ENCODE data around the gene FOXJ2. TPM values are rescaled to one million over a fixed set of nuclear protein-coding genes. Genes with fewer than 3 reads are reported as not detected.
A peak's percentile ranks its signal among the peaks of the same experiment; 100 is the strongest.

Gene FOXJ2
- total RNA-seq, 1 experiment from 2014 or later = 30.3 TPM

DNA sequence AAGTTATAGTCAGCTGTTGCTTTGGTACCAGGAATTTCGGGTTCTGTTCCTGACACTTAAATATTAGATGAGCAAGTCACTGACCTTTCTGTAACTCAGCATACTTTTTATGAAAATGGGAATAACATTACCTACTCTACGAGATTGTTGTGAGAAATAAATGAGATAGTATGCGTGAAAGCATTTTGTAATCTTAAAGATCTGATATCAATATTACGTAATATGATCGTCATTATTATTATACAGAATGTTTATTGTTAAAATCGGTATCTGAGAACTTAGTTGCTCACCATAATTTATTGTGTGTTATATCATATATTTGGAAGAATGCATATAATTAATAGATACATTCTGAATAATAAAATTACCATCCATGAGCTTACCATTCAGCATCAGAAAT, 43.4 kb downstream of the FOXJ2 start:
- H3K79me2 ChIP-seq (ENCODE audit: low read depth) = peaks cover 2% of the 10 kb centered on the region; the same call in 1 of the 2 replicates
- no peak overlapping the region for H2AFZ ChIP-seq
- no peak overlapping the region for H3K4me2 ChIP-seq
- peaks cover 35% of the 10 kb centered on the region for H3K4me1 ChIP-seq (replicated peaks; ENCODE audit: insufficient read depth)
- H3K9me2 ChIP-seq (ENCODE audit: insufficient read depth) = 0 out of 2 replicates have a peak, but pooled peaks cover 7% of the 10 kb centered on the region
- intact Hi-C loops (cut with micrococcal nuclease; ENCODE audit: unreplicated experiment) = no loop called here
- TF ChIP-seq EZH2 (IDR thresholded peaks at IDR 0.05; ENCODE audit: low read depth) = no peak
- TF ChIP-seq, protein P1, sequence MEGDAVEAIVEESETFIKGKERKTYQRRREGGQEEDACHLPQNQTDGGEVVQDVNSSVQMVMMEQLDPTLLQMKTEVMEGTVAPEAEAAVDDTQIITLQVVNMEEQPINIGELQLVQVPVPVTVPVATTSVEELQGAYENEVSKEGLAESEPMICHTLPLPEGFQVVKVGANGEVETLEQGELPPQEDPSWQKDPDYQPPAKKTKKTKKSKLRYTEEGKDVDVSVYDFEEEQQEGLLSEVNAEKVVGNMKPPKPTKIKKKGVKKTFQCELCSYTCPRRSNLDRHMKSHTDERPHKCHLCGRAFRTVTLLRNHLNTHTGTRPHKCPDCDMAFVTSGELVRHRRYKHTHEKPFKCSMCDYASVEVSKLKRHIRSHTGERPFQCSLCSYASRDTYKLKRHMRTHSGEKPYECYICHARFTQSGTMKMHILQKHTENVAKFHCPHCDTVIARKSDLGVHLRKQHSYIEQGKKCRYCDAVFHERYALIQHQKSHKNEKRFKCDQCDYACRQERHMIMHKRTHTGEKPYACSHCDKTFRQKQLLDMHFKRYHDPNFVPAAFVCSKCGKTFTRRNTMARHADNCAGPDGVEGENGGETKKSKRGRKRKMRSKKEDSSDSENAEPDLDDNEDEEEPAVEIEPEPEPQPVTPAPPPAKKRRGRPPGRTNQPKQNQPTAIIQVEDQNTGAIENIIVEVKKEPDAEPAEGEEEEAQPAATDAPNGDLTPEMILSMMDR (conservative IDR thresholded peaks at IDR 0.05) = no peak
- H3F3A ChIP-seq (ENCODE audit: insufficient read depth, low read depth) = peaks cover 13% of the 10 kb centered on the region; the same call in 1 of the 2 replicates
- POLR2A ChIA-PET (ENCODE audit: unreplicated experiment) = no interaction called here
- H3K27me3 ChIP-seq (ENCODE audit: insufficient read depth, low read depth) = no peaks in the 10 kb centered on the region
- no peak overlapping the region for H3K27ac ChIP-seq
- H3K36me3 ChIP-seq (ENCODE audit: low read depth) = no peaks in the 10 kb centered on the region
- no peak for DNase-seq
- H3K4me3 ChIP-seq = no peak overlapping the region
- no peaks in the 10 kb centered on the region for H4K20me1 ChIP-seq (ENCODE audit: insufficient read depth)
- no TSS peak for BruUV-seq (replicated peaks)
- CTCF ChIA-PET = interaction anchor here (0.6 kb wide), 1 partner anchor 11 kb away, joined by 9 read pairs; no protein-coding TSS in a partner anchor
- no peaks in the 10 kb centered on the region for H3K9me3 ChIP-seq (ENCODE audit: insufficient read depth, low read depth)

DNA sequence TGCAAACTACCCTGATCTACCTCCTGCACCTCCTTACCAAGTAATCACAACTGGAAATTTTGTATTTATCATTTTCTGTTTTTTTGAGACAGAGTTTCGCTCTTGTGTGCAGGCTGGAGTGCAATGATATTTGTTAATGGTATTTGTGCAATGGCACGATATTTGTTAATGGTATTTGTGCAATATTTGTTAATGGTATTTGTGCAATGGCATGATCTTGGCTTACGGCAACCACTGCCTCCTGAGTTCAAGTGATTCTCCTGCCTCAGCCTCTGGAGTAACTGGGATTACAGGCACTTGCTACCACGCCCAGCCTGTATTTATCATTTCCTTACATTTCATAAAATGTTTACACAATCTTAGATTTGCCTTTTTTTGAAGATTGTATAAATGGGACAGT, 43.9 kb downstream of the FOXJ2 start:
- Histone ChIP-seq H3K4me1 (replicated peaks; ENCODE audit: insufficient read depth) (peaks cover 36% of the 10 kb centered on the region), H3K9me2 (ENCODE audit: insufficient read depth) (0 out of 2 replicates have a peak, but pooled peaks cover 7% of the 10 kb centered on the region), H3K79me2 (ENCODE audit: low read depth) (peaks cover 6% of the 10 kb centered on the region; the same call in 1 of the 2 replicates), H3K4me2 (no peak overlapping the region), H3K36me3 (ENCODE audit: low read depth) (no peaks in the 10 kb centered on the region), H3K9me3 (ENCODE audit: insufficient read depth, low read depth) (no peaks in the 10 kb centered on the region), H2AFZ (no peak overlapping the region), H4K20me1 (ENCODE audit: insufficient read depth) (no peaks in the 10 kb centered on the region), H3K4me3 (no peak overlapping the region), H3F3A (ENCODE audit: insufficient read depth, low read depth) (peaks cover 17% of the 10 kb centered on the region; the same call in 1 of the 2 replicates), H3K27me3 (ENCODE audit: insufficient read depth, low read depth) (no peaks in the 10 kb centered on the region), H3K27ac (no peak overlapping the region)
- intact Hi-C loops (cut with micrococcal nuclease; ENCODE audit: unreplicated experiment) = no loop called here
- POLR2A ChIA-PET (ENCODE audit: unreplicated experiment) = interaction anchor here (0.6 kb wide), 1 partner anchor 186 kb away, joined by 3 read pairs; no protein-coding TSS in a partner anchor
- no peak for TF ChIP-seq EZH2 (IDR thresholded peaks at IDR 0.05; ENCODE audit: low read depth)
- TF ChIP-seq, protein P1 (conservative IDR thresholded peaks at IDR 0.05) = no peak
- BruUV-seq (replicated peaks) = no TSS peak
- CTCF ChIA-PET = interaction anchor here (0.6 to 1.9 kb wide), 2 partner anchors 11 to 30 kb away, joined by 9 to 13 read pairs; no protein-coding TSS in a partner anchor
- DNase-seq = no peak

DNA sequence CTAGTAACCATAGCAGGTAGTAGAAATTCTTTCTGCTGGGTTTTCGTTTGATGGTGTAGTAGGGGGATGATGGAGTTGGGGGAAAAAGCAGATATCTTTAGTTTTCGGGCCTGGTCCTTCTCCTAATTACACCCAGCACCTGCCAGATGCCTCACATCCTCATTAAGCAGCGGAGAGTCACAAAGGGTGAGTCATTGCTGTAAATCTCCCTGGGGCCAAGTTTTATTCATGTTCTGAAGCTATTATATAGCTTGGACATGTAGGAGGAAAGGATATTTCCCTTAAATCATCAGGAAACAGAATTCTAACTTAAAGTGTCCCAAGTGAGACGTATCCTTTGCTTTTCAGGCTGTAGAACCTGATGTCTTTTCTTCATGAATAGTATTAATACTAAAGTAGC, 44.7 kb downstream of the FOXJ2 start:
- ChIA-PET POLR2A (ENCODE audit: unreplicated experiment) (interaction anchor here (0.6 to 0.7 kb wide), 4 partner anchors 31 to 398 kb away, joined by 3 to 8 read pairs (median 4); no protein-coding TSS in a partner anchor), CTCF (interaction anchor here (0.6 to 1.9 kb wide), 4 partner anchors 31 to 191 kb away, joined by 4 to 13 read pairs (median 6); no protein-coding TSS in a partner anchor)
- no peak overlapping the region for H3K4me3 ChIP-seq
- no peaks in the 10 kb centered on the region for H4K20me1 ChIP-seq (ENCODE audit: insufficient read depth)
- peaks cover 26% of the 10 kb centered on the region; the same call in 1 of the 2 replicates for H3F3A ChIP-seq (ENCODE audit: insufficient read depth, low read depth)
- H3K4me1 ChIP-seq (replicated peaks; ENCODE audit: insufficient read depth) = peaks cover 36% of the 10 kb centered on the region
- no peak for TF ChIP-seq EZH2 (IDR thresholded peaks at IDR 0.05; ENCODE audit: low read depth)
- TF ChIP-seq, protein P1 (conservative IDR thresholded peaks at IDR 0.05) = no peak
- no TSS peak for BruUV-seq (replicated peaks)
- DNase-seq = peak; percentile 40 to 81
- no peak overlapping the region for H2AFZ ChIP-seq
- H3K79me2 ChIP-seq (ENCODE audit: low read depth) = peaks cover 11% of the 10 kb centered on the region; the same call in 1 of the 2 replicates
- 0 out of 2 replicates have a peak, but pooled peaks cover 7% of the 10 kb centered on the region for H3K9me2 ChIP-seq (ENCODE audit: insufficient read depth)
- intact Hi-C loops (cut with micrococcal nuclease; ENCODE audit: unreplicated experiment) = no loop called here
- H3K27me3 ChIP-seq (ENCODE audit: insufficient read depth, low read depth) = no peaks in the 10 kb centered on the region
- H3K9me3 ChIP-seq (ENCODE audit: insufficient read depth, low read depth) = no peaks in the 10 kb centered on the region
- H3K4me2 ChIP-seq = peak overlapping the region; percentile 39
- no peaks in the 10 kb centered on the region for H3K36me3 ChIP-seq (ENCODE audit: low read depth)
- H3K27ac ChIP-seq = peak overlapping the region; percentile 22; the same call in 1 of the 2 replicates

Data from PC-9 (cell line).